Spinal cord (tissue), 10 donors: ENCODE results near the gene SPACA4. TPM values are rescaled to one million over a fixed set of nuclear protein-coding genes. Genes with fewer than 3 reads are reported as not detected.

Experiments
- DNase-seq, 6 donors: peaks; one replicate each; pipeline versions ENCODE4 v3.0.0 to v3.0.0-alpha.2; 2013 to 2015; ENCODE audit warnings: low spot score in 6 of 6, low read depth in 4 of 6
- H3K27ac ChIP-seq: one replicate; pipeline ENCODE4 v1.5.1; 2013; ENCODE audit warnings: low read depth, low read length, control low read depth
- H3K27me3 ChIP-seq: one replicate; pipeline ENCODE4 v1.6.1; 2013; ENCODE audit warnings: low read length; ENCODE audit not compliant: control insufficient read depth, insufficient read depth
- H3K36me3 ChIP-seq: one replicate; pipeline ENCODE4 v1.6.1; 2013; ENCODE audit warnings: low read length; ENCODE audit not compliant: control insufficient read depth, insufficient read depth
- H3K4me1 ChIP-seq: one replicate; pipeline ENCODE4 v1.6.1; 2013; ENCODE audit warnings: low read length; ENCODE audit not compliant: control insufficient read depth, insufficient read depth
- H3K4me3 ChIP-seq: one replicate; pipeline ENCODE4 v1.5.1; 2013; ENCODE audit warnings: low read depth, low read length, control low read depth
- H3K9me3 ChIP-seq: one replicate; pipeline ENCODE4 v1.6.1; 2013; ENCODE audit warnings: low read length; ENCODE audit not compliant: control insufficient read depth, insufficient read depth
- WGBS: methylation state at CpG from one replicate; pipeline ENCODE4 v1.1.5; 2013; ENCODE audit warnings: missing lambda C conversion rate; ENCODE audit not compliant: insufficient coverage; 5-methylcytosine and 5-hydroxymethylcytosine counted together
- polyA plus RNA-seq, 2 donors: library from polyadenylated mRNA; unstranded; fragments of 120-200 nt; gene quantifications; one replicate each; pipeline ENCODE4 v1.2.1, GENCODE V29; 2013; ENCODE audit not compliant: insufficient read length in 2 of 2
- total RNA-seq, 2 donors: library from RNA; depleted of rRNA in 1 of 2; stranded (reverse); fragments of 120-200 nt in 1 of 2; fragments of >200 nt in 1 of 2; gene quantifications; one replicate each; pipeline versions ENCODE4 v1.2.3 to v1.2.4, GENCODE V29; 2013 to 2014
- donor health status: healthy.

Gene SPACA4
- total and polyA plus RNA-seq, 4 donors, result 0.54 TPM; not detected in 3

DNA sequence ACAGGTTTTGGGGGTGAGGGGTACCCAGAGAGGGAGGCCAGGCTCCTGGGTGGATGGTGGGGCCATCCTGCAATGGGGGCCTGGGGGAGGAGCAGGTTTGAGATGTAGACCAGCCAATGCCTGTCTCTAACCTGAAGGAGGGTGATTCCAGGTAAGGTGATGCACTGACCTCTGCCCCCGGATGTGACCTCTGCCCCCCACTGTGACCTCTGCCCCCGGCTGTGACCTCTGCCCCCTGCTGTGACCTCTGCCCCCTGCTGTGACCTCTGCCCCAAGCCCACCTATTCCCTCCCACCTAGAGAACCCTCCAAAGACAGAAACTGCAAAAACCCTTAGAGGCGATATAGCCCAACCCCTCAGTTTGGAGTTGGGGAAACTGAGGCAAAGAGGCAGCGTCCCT lies 10.3 kb upstream of the SPACA4 start:
- H3K27me3 ChIP-seq, result no peaks in the 10 kb centered on the region
- H3K9me3 ChIP-seq, result no peaks in the 10 kb centered on the region
- H3K4me1 ChIP-seq, result no peaks in the 10 kb centered on the region
- no peak overlapping the region for H3K4me3 ChIP-seq
- H3K36me3 ChIP-seq, result no peaks in the 10 kb centered on the region
- H3K27ac ChIP-seq, result no peak overlapping the region
- WGBS, result 93% methylated on average over 2 of the region's 4 CpGs
- DNase-seq, result no peak

DNA sequence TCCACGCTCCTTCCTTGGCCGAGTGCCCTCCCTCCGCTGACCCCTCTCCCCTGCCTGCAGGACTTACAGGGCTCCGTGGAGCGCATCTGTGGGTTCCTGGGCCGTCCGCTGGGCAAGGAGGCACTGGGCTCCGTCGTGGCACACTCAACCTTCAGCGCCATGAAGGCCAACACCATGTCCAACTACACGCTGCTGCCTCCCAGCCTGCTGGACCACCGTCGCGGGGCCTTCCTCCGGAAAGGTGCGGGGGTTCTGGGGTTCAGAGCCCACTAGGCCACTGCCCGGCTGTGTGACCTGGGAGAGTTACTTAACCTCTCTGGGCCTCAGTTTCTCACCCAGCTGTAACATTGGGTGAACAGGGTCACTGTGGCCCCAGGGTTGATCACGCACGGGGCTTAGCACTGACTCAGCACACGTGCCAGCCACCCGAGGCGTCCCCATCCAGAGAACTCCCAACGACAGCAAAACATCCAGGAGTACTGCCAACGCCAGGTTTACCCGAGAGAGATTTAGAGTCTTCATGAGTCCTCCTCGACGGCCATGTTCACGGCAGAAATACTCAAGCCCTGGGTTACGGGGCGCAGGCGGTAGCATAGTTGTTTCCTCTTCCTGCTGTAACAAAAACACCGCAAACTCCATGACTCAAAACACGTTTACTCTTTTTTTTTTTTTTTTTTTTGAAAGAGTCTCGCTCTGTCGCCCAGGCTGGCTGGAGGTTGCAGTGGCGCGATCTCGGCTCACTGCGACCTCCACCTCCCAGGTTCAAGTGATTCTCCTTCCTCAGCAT lies 9.7 kb upstream of the SPACA4 start:
- Histone ChIP-seq H3K36me3 (no peaks in the 10 kb centered on the region), H3K27me3 (no peaks in the 10 kb centered on the region), H3K4me1 (no peaks in the 10 kb centered on the region), H3K9me3 (no peaks in the 10 kb centered on the region), H3K27ac (no peak overlapping the region), H3K4me3 (no peak overlapping the region)
- WGBS, result 91% methylated on average over 32 of the region's 39 CpGs
- no peak for DNase-seq

- DNase-seq, result no peak
- no peaks in the 10 kb centered on the region for H3K9me3 ChIP-seq
- no peak overlapping the region for H3K4me3 ChIP-seq
- H3K27me3 ChIP-seq, result no peaks in the 10 kb centered on the region
- H3K27ac ChIP-seq, result no peak overlapping the region
- H3K36me3 ChIP-seq, result peaks cover 4% of the 10 kb centered on the region
- H3K4me1 ChIP-seq, result no peaks in the 10 kb centered on the region
- 73% methylated on average over 22 of the region's 30 CpGs for WGBS
Measured at GRCh38 chr19:48598996-48599700, 7.4 kb upstream of the SPACA4 start.

DNA sequence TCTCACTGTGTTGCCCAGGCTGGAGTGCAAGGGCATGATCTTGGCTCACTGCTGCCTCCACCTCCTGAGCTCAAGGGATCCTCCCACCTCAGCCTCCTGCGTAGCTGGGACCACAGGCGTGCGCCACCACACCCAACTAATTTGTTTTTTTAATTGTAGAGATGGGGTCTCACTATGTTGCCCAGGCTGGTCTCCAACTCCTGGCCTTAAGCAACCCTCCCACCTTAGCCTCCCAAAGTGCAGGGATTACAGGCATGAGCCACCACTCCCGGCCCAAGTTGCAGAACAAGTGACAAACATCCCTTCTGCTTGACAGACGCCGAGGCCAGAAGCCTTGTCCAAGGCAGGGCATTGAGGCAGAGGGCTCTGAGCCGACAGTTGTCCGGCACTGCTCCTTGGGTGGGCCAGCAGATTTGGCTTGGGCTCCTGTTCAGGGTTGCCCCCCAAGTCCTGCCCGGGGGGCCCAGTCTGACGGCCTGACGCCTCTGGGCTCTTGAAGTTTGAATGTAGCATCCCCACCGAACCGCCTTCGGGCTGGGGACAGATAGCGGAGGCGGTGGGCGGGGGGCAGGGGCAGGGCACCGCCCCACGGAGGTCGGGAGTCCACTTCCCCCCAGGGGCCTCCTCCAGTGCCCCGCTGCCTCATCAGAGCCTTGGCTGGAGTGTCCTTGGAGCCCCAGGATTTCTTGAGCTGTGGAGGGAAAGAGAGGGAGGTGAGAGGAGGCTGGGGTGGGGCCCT lies 5.7 kb upstream of the SPACA4 start:
- Histone ChIP-seq H3K4me3 (no peak overlapping the region), H3K27ac (no peak overlapping the region), H3K27me3 (no peaks in the 10 kb centered on the region), H3K9me3 (no peaks in the 10 kb centered on the region), H3K36me3 (peaks cover 4% of the 10 kb centered on the region), H3K4me1 (no peaks in the 10 kb centered on the region)
- no peak for DNase-seq
- 83% methylated on average over 18 of the region's 21 CpGs for WGBS

DNA sequence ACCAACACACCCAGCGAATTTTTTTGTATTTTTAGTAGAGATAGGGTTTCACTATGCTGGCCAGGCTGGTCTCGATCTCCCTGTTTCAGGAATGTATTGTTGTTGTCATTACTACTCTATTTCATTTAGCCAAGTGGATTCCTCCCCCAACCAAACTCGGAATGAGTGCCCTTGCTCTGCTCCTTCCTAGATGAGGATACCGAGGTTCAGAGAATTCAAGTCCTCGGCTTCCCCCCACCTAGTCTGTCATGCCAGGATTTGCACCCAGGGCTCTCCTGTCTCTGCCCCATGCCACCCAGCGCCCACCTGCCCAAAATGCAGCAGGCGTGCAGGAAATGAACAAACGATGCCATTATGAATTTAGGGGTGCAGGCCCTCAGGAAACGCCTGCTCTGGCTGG lies 3.5 kb upstream of the SPACA4 start:
- no peaks in the 10 kb centered on the region for H3K9me3 ChIP-seq
- DNase-seq, result no peak
- no peak overlapping the region for H3K27ac ChIP-seq
- H3K4me1 ChIP-seq, result no peaks in the 10 kb centered on the region
- WGBS, result 94% methylated on average over 6 of the region's 9 CpGs
- H3K36me3 ChIP-seq, result peaks cover 11% of the 10 kb centered on the region
- H3K27me3 ChIP-seq, result no peaks in the 10 kb centered on the region
- no peak overlapping the region for H3K4me3 ChIP-seq

DNA sequence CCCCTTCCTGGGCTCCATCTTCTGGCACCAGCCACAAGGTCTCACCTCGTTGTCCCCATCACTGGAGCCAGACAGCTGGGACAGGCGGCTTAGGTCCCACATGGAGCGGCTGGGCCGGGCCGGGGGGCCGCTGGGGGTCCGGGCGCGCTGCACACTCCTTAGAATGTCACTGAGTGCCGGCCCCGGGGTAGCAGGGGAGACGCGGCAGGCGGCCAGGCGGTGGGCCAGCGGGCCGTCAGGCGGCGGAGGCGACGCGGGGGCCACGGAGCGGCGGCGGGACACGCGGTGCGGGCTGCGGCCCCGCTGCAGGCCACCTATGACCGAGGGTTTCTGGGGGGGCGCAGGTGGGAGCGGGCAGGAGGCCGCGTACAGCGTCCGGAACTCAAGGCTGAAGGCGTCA lies 3.1 kb upstream of the SPACA4 start:
- DNase-seq, result no peak
- WGBS, result 89% methylated on average over 39 of the region's 39 CpGs
- H3K4me1 ChIP-seq, result no peaks in the 10 kb centered on the region
- H3K36me3 ChIP-seq, result peaks cover 11% of the 10 kb centered on the region
- H3K4me3 ChIP-seq, result no peak overlapping the region
- H3K9me3 ChIP-seq, result no peaks in the 10 kb centered on the region
- H3K27me3 ChIP-seq, result no peaks in the 10 kb centered on the region
- H3K27ac ChIP-seq, result no peak overlapping the region

DNA sequence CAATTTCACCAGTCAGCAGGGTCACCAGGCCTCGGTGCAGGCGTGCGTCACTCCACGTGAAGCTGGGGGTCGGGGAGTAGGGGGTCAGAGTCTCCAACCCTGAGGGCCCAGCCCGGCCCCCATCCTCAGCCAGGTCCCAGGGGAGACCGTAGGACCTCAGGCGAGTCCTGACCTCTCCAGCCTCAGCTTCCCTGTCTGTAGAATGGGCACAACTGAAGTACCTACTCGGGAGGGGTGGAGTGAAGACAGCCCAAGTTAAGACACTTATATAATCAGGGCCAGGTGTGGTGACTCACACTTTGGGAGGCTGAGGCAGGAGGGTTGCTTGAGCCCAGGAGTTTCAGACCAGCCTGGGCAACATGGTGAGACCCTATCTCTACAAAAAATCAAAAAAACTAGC lies 2.7 kb upstream of the SPACA4 start:
- no peak overlapping the region for H3K27ac ChIP-seq
- WGBS, result 94% methylated on average over 9 of the region's 9 CpGs
- DNase-seq, result no peak
- H3K27me3 ChIP-seq, result no peaks in the 10 kb centered on the region
- H3K9me3 ChIP-seq, result no peaks in the 10 kb centered on the region
- H3K36me3 ChIP-seq, result peaks cover 11% of the 10 kb centered on the region
- peaks cover 2% of the 10 kb centered on the region for H3K4me1 ChIP-seq
- H3K4me3 ChIP-seq, result no peak overlapping the region

GRCh38 chr19:48607359-48607755 lies 815 bp downstream of the SPACA4 start:
- DNase-seq, result no peak
- WGBS, result 74% methylated on average over 3 of the region's 7 CpGs
- Histone ChIP-seq H3K9me3 (no peaks in the 10 kb centered on the region), H3K27me3 (no peaks in the 10 kb centered on the region), H3K27ac (no peak overlapping the region), H3K36me3 (peaks cover 21% of the 10 kb centered on the region), H3K4me1 (peaks cover 4% of the 10 kb centered on the region), H3K4me3 (no peak overlapping the region)

DNA sequence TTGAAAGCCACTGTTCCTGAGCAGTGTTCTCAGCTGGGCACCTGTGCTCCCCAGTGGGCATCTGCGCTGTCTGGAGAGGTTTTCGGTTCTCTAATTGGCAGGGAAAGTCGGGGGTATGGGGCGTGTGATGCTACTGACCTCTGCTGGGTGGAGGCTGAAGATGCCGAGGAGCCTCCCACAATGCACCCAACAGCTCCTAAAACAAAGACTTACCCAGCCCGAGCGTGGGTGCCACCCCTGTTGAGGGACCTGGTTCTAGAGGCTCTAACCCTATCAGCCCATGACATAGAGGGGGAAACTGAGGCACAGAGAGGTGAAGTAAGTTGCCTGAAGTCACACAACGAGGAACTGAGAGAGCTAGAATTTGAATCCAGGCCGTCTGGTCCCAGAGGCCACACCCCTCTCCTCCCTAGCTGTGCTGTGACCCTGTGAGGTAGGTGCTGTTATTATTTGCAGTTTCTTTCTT lies 2.3 kb downstream of the SPACA4 start:
- no peak overlapping the region for H3K27ac ChIP-seq
- H3K4me1 ChIP-seq, result peaks cover 14% of the 10 kb centered on the region
- DNase-seq, result peak in 2 of 6 donors; percentile 71 to 75
- WGBS, result no CpG with 5 or more reads among the region's 9 CpGs
- H3K36me3 ChIP-seq, result peaks cover 31% of the 10 kb centered on the region
- H3K27me3 ChIP-seq, result no peaks in the 10 kb centered on the region
- H3K9me3 ChIP-seq, result no peaks in the 10 kb centered on the region
- H3K4me3 ChIP-seq, result no peak overlapping the region
